Neural cell (in vitro differentiated cells): ENCODE data around the gene PRSS37. TPM values are rescaled to one million over a fixed set of nuclear protein-coding genes. Genes with fewer than 3 reads are reported as not detected.

Source experiments
- H2AFZ ChIP-seq: fragments of 200-600, 300-800 bp; sonication (generic), shearing (Covaris generic); 2 replicates; pipeline ENCODE4 v1.6.0; 2014; ENCODE audit warnings: low read depth, mild to moderate bottlenecking, antibody characterized with exemption, low read length, moderate library complexity
- H3F3A ChIP-seq: fragments of 200-600 bp; shearing (Covaris generic); 2 replicates; pipeline ENCODE4 v1.6.1; 2016; ENCODE audit warnings: mild to moderate bottlenecking, moderate library complexity, mixed read lengths, antibody characterized with exemption, low read length; ENCODE audit not compliant: insufficient read depth, poor library complexity, severe bottlenecking
- H3K27ac ChIP-seq: fragments of 200-600, 300-800 bp; sonication (generic), shearing (Covaris generic); 2 replicates; pipeline ENCODE4 v1.5.1; 2014; ENCODE audit warnings: mild to moderate bottlenecking, low read length, moderate library complexity
- H3K27me3 ChIP-seq: fragments of 300-800, 200-600 bp; sonication (generic), shearing (Covaris generic); 2 replicates; pipeline ENCODE4 v1.6.0; 2014; ENCODE audit warnings: mild to moderate bottlenecking, low read depth, low read length, moderate library complexity; ENCODE audit not compliant: insufficient read depth
- H3K36me3 ChIP-seq: fragments of 300-800, 200-600 bp; sonication (generic), shearing (Covaris generic); 2 replicates; pipeline ENCODE4 v1.5.1; 2014; ENCODE audit warnings: mild to moderate bottlenecking, antibody characterized with exemption, low read length, moderate library complexity; ENCODE audit not compliant: insufficient read depth
- H3K4me2 ChIP-seq: fragments of 300-800, 200-600 bp; sonication (generic), shearing (Covaris generic); 2 replicates; pipeline ENCODE4 v1.6.0; 2014; ENCODE audit warnings: mild to moderate bottlenecking, low read length
- H3K4me3 ChIP-seq: fragments of 300-800, 200-600 bp; sonication (generic), shearing (Covaris generic); 2 replicates; pipeline ENCODE4 v1.5.1; 2014; ENCODE audit warnings: mild to moderate bottlenecking, low read length, moderate library complexity
- H3K79me2 ChIP-seq: fragments of 200-600 bp; shearing (Covaris generic); replicated peaks from 2 replicates; pipeline ENCODE4 v1.6.0; 2014; ENCODE audit warnings: mild to moderate bottlenecking, low read length, moderate library complexity; ENCODE audit not compliant: insufficient read depth
- H3K9ac ChIP-seq: fragments of 300-800, 200-600 bp; sonication (generic), shearing (Covaris generic); 2 replicates; pipeline ENCODE4 v1.6.1; 2016; ENCODE audit warnings: mild to moderate bottlenecking, low read length, mixed read lengths
- H3K9me2 ChIP-seq: fragments of 200-600 bp; shearing (Covaris generic); 2 replicates; pipeline ENCODE4 v1.6.1; 2016; ENCODE audit warnings: mild to moderate bottlenecking, low read length, mixed read lengths; ENCODE audit not compliant: insufficient read depth
- H3K9me3 ChIP-seq: fragments of 200-600, 300-800 bp; sonication (generic), shearing (Covaris generic); 2 replicates; pipeline ENCODE4 v1.6.1; 2016; ENCODE audit warnings: mild to moderate bottlenecking, mixed run types, low read length, moderate library complexity, mixed read lengths
- H4K20me1 ChIP-seq: fragments of 200-600 bp; shearing (Covaris generic); 2 replicates; pipeline ENCODE4 v1.6.1; 2016; ENCODE audit warnings: mild to moderate bottlenecking, mixed run types; ENCODE audit not compliant: insufficient read depth
- EP300 ChIP-seq: fragments of 450-650 bp; conservative IDR thresholded peaks from 2 replicates; pipeline ENCODE4 v1.6.1; 2014; ENCODE audit warnings: antibody characterized with exemption, mild to moderate bottlenecking, moderate library complexity; ENCODE audit not compliant: poor library complexity, severe bottlenecking
- EZH2 ChIP-seq: fragments of 200-600, 300-800 bp; shearing (Covaris generic), sonication (generic); IDR thresholded peaks from 2 replicates; pipeline ENCODE4 v1.6.1; 2014; ENCODE audit warnings: antibody characterized with exemption, low read length, borderline replicate concordance, mild to moderate bottlenecking; ENCODE audit not compliant: insufficient read depth, poor library complexity, severe bottlenecking
- MXI1 ChIP-seq: fragments of 450-650 bp; conservative IDR thresholded peaks from 2 replicates; pipeline ENCODE4 v1.6.1; 2014; ENCODE audit warnings: antibody characterized with exemption, mild to moderate bottlenecking; ENCODE audit not compliant: poor library complexity, severe bottlenecking
- POLR2AphosphoS5 ChIP-seq: IDR thresholded peaks from 2 replicates; pipeline ENCODE4 v1.6.1; 2012
- RAD21 ChIP-seq: fragments of 450-650 bp; conservative IDR thresholded peaks from 2 replicates; pipeline ENCODE4 v1.6.1; 2014; ENCODE audit warnings: antibody characterized with exemption, mild to moderate bottlenecking, moderate library complexity
- SMC3 ChIP-seq: fragments of 450-650 bp; conservative IDR thresholded peaks from 2 replicates; pipeline ENCODE4 v1.6.1; 2014; ENCODE audit warnings: antibody characterized with exemption, mild to moderate bottlenecking, moderate library complexity; ENCODE audit not compliant: poor library complexity
- TAF1 ChIP-seq: IDR thresholded peaks from 2 replicates; pipeline ENCODE4 v1.6.1; 2012; ENCODE audit warnings: low read depth
- polyA plus RNA-seq: library from polyadenylated mRNA; depleted of rRNA; stranded (reverse); fragments of >200 nt; gene quantifications from 2 replicates; pipeline ENCODE4 v1.2.3, GENCODE V29; 2014
- TF ChIP-seq, protein P1 (sequence below): IDR thresholded peaks from 2 replicates; pipeline ENCODE4 v1.6.1; 2012; ENCODE audit warnings: borderline replicate concordance
- TF ChIP-seq, protein P2 (sequence below): fragments of 450-650 bp; IDR thresholded peaks from 2 replicates; pipeline ENCODE4 v1.5.1; 2014; ENCODE audit warnings: antibody characterized with exemption, mild to moderate bottlenecking, moderate library complexity; ENCODE audit not compliant: poor library complexity, severe bottlenecking

The PRSS37 gene
- polyA plus RNA-seq, 1 donor from 2014 or later = not detected

DNA sequence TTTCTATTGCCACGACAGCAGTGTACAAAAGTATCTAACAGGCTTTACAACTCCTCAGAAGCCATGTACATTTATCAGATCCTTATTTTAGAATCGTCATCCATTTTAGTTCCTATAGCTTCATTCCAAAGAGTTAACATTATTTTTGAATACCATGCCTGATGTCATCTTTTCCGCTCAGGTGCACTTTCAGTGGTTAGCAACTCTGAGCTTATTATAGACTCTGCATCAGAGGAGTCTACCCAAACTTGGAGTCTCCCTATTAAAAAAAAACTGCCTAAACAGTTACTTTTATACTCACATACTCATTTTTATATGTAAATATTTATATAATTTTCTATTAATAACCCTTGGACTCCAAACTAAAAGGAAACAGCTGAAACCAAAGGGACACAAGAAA lies 31.6 kb upstream of the PRSS37 start:
- TF ChIP-seq, protein P1, sequence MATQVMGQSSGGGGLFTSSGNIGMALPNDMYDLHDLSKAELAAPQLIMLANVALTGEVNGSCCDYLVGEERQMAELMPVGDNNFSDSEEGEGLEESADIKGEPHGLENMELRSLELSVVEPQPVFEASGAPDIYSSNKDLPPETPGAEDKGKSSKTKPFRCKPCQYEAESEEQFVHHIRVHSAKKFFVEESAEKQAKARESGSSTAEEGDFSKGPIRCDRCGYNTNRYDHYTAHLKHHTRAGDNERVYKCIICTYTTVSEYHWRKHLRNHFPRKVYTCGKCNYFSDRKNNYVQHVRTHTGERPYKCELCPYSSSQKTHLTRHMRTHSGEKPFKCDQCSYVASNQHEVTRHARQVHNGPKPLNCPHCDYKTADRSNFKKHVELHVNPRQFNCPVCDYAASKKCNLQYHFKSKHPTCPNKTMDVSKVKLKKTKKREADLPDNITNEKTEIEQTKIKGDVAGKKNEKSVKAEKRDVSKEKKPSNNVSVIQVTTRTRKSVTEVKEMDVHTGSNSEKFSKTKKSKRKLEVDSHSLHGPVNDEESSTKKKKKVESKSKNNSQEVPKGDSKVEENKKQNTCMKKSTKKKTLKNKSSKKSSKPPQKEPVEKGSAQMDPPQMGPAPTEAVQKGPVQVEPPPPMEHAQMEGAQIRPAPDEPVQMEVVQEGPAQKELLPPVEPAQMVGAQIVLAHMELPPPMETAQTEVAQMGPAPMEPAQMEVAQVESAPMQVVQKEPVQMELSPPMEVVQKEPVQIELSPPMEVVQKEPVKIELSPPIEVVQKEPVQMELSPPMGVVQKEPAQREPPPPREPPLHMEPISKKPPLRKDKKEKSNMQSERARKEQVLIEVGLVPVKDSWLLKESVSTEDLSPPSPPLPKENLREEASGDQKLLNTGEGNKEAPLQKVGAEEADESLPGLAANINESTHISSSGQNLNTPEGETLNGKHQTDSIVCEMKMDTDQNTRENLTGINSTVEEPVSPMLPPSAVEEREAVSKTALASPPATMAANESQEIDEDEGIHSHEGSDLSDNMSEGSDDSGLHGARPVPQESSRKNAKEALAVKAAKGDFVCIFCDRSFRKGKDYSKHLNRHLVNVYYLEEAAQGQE = no peak
- no peak for TF ChIP-seq TAF1
- TF ChIP-seq, protein P2, sequence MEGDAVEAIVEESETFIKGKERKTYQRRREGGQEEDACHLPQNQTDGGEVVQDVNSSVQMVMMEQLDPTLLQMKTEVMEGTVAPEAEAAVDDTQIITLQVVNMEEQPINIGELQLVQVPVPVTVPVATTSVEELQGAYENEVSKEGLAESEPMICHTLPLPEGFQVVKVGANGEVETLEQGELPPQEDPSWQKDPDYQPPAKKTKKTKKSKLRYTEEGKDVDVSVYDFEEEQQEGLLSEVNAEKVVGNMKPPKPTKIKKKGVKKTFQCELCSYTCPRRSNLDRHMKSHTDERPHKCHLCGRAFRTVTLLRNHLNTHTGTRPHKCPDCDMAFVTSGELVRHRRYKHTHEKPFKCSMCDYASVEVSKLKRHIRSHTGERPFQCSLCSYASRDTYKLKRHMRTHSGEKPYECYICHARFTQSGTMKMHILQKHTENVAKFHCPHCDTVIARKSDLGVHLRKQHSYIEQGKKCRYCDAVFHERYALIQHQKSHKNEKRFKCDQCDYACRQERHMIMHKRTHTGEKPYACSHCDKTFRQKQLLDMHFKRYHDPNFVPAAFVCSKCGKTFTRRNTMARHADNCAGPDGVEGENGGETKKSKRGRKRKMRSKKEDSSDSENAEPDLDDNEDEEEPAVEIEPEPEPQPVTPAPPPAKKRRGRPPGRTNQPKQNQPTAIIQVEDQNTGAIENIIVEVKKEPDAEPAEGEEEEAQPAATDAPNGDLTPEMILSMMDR = no peak
- no peak for TF ChIP-seq EZH2
- TF ChIP-seq SMC3 = no peak
- TF ChIP-seq POLR2AphosphoS5 = no peak
- TF ChIP-seq EP300 = no peak
- no peak for TF ChIP-seq MXI1
- TF ChIP-seq RAD21 = no peak
- Histone ChIP-seq H3K4me2 (no peak overlapping the region), H3K9me3 (no peaks in the 10 kb centered on the region), H3K9me2 (no peaks in the 10 kb centered on the region), H3K9ac (no peak overlapping the region), H3F3A (no peaks in the 10 kb centered on the region), H3K27me3 (no peaks in the 10 kb centered on the region), H3K4me3 (no peak overlapping the region), H3K36me3 (no peaks in the 10 kb centered on the region), H3K27ac (no peak overlapping the region), H2AFZ (no peak overlapping the region), H4K20me1 (no peaks in the 10 kb centered on the region), H3K79me2 (no peaks in the 10 kb centered on the region)

DNA sequence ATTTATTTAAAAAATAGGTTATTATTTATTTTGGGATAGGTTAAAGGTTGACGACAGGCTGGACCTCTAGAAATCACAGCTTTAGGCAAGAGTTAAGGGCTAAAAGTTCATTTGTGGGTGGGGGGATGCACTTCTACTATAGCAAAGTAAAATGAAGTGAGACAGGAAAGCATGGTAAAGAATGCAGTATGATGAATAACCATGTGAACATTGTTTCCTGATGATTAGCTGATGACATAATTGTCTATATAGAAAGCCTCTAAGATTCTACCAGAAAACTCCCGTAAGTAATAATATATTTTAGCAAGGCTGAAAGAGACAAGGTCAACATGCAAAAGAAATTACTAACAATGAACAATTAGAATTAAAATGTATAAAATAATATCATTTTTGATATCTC lies 25.7 kb upstream of the PRSS37 start:
- Histone ChIP-seq H3K79me2 (no peaks in the 10 kb centered on the region), H3K9ac (no peak overlapping the region), H3F3A (no peaks in the 10 kb centered on the region), H3K36me3 (no peaks in the 10 kb centered on the region), H2AFZ (no peak overlapping the region), H4K20me1 (no peaks in the 10 kb centered on the region), H3K4me3 (no peak overlapping the region), H3K9me3 (no peaks in the 10 kb centered on the region), H3K27ac (no peak overlapping the region), H3K4me2 (no peak overlapping the region), H3K9me2 (no peaks in the 10 kb centered on the region), H3K27me3 (no peaks in the 10 kb centered on the region)
- TF ChIP-seq, protein P1 = no peak
- no peak for TF ChIP-seq EP300
